Breast epithelium (tissue), 3 donors: ENCODE measurements around the gene CRYGS.

Experiments
- CTCF ChIP-seq, 3 donors: fragments of 450-650 bp; IDR thresholded peaks; one replicate each; pipeline ENCODE4 v1.5.1; 2016 to 2017; ENCODE audit warnings: antibody characterized with exemption in 3 of 3, mild to moderate bottlenecking in 3 of 3, moderate library complexity in 3 of 3
- POLR2A ChIP-seq: fragments of 450-650 bp; IDR thresholded peaks from one replicate; pipeline ENCODE4 v1.6.1; 2016; ENCODE audit warnings: antibody characterized with exemption, mild to moderate bottlenecking, moderate library complexity

GRCh38 chr3:186517218-186517617 is 27.0 kb downstream of the CRYGS start:
- TF ChIP-seq CTCF (IDR thresholded peaks at IDR 0.05), result no peak
- no peak for TF ChIP-seq POLR2A
